Body of pancreas (tissue), 4 donors: ENCODE measurements around the gene SHANK1. TPM values are rescaled to one million over a fixed set of nuclear protein-coding genes. Genes with fewer than 3 reads are reported as not detected.

Source experiments
- ATAC-seq: fragments of 150-250 bp; one replicate; pipeline ENCODE4 v1.9.1; 2016
- DNase-seq, 4 donors: peaks; one replicate each; pipeline ENCODE4 v3.0.0-alpha.2; 2019
- H3K27ac ChIP-seq, 4 donors: fragments of 200-600 bp; sonication (generic); 1 replicate in 3 of 4; 2 replicates in 1 of 4; pipeline versions ENCODE4 v1.5.1 to v1.6.1; 2016 to 2019; ENCODE audit warnings: mild to moderate bottlenecking in 1 of 4, mixed read lengths in 1 of 4, moderate library complexity in 1 of 4
- H3K27me3 ChIP-seq, 2 donors: fragments of 200-600 bp; sonication (generic); one replicate each; pipeline ENCODE4 v1.6.0; 2016; ENCODE audit warnings: mild to moderate bottlenecking in 1 of 2
- H3K36me3 ChIP-seq, 2 donors: fragments of 200-600 bp; sonication (generic); replicated peaks in 1 of 2; 2 replicates each; pipeline ENCODE4 v1.5.1; 2016; ENCODE audit warnings: low read depth in 2 of 2; ENCODE audit not compliant: insufficient read depth in 1 of 2
- H3K4me1 ChIP-seq: fragments of 200-600 bp; sonication (generic); one replicate; pipeline ENCODE4 v1.6.0; 2016
- H3K4me3 ChIP-seq, 2 donors: fragments of 200-600 bp; sonication (generic); 1 replicate in 1 of 2; 2 replicates in 1 of 2; pipeline ENCODE4 v1.5.1; 2016 to 2019
- H3K9me3 ChIP-seq, 3 donors: fragments of 200-600 bp; sonication (generic); 1 replicate in 2 of 3; 2 replicates in 1 of 3; pipeline ENCODE4 v1.5.1; 2016
- POLR2A ChIP-seq, 3 donors: fragments of 450-650 bp; IDR thresholded peaks; one replicate each; pipeline ENCODE4 v1.6.1; 2016; ENCODE audit warnings: antibody characterized with exemption in 3 of 3, mild to moderate bottlenecking in 2 of 3
- WGBS, 2 donors: methylation state at CpG; one replicate each; pipeline ENCODE4 v1.1.5; 2017; 5-methylcytosine and 5-hydroxymethylcytosine counted together
- intact Hi-C: fragments of 100-400 bp; cut with DNase I; formaldehyde crosslinking; loops from one replicate; pipeline ENCODE4 v1.15.1; 2023
- total RNA-seq, 2 donors: library from RNA; depleted of rRNA; stranded (reverse); fragments of >200 nt; gene quantifications; one replicate each; pipeline ENCODE4 v1.1.0, GENCODE V29; 2016
- TF ChIP-seq, protein P1 (sequence below), 7 experiments: fragments of 450-650 bp in 4 of 7; fragments of 200-600 bp in 3 of 7; sonication (generic) in 3 of 7; IDR thresholded peaks; one replicate each; pipeline ENCODE4 v1.5.1; 2016 to 2019; ENCODE audit warnings: antibody characterized with exemption in 7 of 7

SHANK1 gene
- total RNA-seq, 2 donors from 2014 or later, result 0.26 to 2.3 TPM

DNA sequence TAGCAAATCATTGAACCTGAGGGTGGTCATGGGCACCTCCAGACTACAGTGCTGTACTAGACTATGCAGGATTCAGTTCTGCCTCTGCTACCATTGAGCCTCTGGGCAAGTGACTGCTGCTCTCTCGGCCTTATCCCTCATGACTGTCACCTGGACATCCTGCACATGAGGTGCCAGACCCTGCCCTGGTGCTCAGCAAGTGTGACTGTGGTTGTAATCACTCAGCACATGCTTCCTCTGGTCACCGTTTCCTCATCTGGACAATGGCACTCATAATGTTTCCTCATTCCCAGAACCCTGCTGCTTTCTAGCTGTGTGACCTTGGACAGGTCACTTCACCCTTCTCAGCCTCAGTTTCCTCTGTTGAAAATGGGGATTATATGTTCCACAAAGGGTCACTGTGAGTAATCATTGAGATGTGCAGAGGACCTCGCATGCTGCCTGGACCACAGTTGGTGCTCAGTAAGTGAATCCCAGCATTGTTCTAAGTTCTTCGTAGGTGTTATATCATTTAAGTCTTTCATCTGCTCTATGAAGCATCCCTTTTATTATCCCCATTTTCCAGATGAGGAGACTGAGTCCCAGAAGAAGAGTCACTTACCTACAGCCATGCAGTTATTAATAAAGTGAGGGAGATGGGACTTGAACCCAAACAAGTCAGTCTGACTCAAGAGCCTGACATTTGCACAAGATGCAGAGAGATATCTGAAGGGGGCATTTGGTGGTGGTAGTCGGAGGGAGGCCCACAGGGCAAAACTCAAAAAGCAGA lies 83.1 kb downstream of the SHANK1 start:
- Histone ChIP-seq H3K4me3 (no peak overlapping the region), H3K4me1 (peaks cover 12% of the 10 kb centered on the region), H3K9me3 (peaks cover 0 to 25% (median 0%) of the 10 kb centered on the region in 3 donors), H3K27me3 (peaks cover 0 to 16% of the 10 kb centered on the region in 2 donors), H3K27ac (no peak overlapping the region), H3K36me3 (no peaks in the 10 kb centered on the region)
- TF ChIP-seq POLR2A (IDR thresholded peaks at IDR 0.05), result no peak
- TF ChIP-seq, protein P1, sequence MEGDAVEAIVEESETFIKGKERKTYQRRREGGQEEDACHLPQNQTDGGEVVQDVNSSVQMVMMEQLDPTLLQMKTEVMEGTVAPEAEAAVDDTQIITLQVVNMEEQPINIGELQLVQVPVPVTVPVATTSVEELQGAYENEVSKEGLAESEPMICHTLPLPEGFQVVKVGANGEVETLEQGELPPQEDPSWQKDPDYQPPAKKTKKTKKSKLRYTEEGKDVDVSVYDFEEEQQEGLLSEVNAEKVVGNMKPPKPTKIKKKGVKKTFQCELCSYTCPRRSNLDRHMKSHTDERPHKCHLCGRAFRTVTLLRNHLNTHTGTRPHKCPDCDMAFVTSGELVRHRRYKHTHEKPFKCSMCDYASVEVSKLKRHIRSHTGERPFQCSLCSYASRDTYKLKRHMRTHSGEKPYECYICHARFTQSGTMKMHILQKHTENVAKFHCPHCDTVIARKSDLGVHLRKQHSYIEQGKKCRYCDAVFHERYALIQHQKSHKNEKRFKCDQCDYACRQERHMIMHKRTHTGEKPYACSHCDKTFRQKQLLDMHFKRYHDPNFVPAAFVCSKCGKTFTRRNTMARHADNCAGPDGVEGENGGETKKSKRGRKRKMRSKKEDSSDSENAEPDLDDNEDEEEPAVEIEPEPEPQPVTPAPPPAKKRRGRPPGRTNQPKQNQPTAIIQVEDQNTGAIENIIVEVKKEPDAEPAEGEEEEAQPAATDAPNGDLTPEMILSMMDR (IDR thresholded peaks at IDR 0.05), result no peak
- ATAC-seq (no peak), DNase-seq (no peak)
- WGBS, 2 donors, result 58 to 59% methylated on average over 5 of the region's 5 CpGs
- intact Hi-C loops, result no loop called here

DNA sequence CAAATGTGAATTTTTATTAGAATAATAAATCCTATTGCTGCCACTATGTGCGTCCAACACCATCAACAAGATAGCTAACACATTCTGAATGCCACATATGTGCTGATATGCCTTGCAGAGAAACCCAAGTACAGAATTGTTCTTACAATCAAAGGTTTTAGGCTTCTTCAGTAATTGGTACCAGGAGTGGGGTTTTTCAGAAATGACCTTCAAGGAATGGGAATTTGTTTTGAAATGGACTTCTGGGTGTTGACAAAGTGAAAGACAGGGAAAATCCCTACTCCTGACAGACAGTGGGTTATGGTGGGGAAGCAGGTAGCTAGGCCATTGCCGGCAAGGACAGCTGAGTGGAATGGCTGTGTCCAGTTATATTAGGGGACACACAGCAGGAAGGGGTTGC lies 85.6 kb downstream of the SHANK1 start:
- H3K9me3 ChIP-seq, result peaks cover 0 to 25% (median 0%) of the 10 kb centered on the region in 3 donors
- no peak for TF ChIP-seq POLR2A (IDR thresholded peaks at IDR 0.05)
- TF ChIP-seq, protein P1 (IDR thresholded peaks at IDR 0.05), result no peak
- intact Hi-C loops, result no loop called here

DNA sequence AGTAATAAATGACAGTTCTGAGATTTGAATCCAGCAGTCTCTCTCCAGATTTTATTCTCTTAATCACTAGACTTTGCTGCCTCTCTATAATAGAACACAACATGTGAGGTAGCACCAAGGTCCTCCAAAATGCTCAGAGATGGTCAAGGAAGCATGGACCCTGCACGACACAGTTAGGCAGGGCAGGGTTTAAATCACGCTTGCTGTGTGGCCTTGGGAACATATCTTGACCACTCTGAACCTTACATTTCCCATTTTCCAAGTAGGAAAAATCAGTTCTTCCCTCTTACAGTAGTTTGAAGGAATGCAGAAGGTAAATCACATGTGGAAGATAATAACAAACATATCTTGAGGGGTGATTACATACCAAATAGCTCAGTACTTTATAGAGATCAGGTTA lies 86.2 kb downstream of the SHANK1 start:
- peaks cover 0 to 25% (median 0%) of the 10 kb centered on the region in 3 donors for H3K9me3 ChIP-seq
- no peaks in the 10 kb centered on the region for H3K36me3 ChIP-seq
- H3K4me3 ChIP-seq, result no peak overlapping the region
- TF ChIP-seq, protein P1 (IDR thresholded peaks at IDR 0.05), result no peak
- no peak for TF ChIP-seq POLR2A (IDR thresholded peaks at IDR 0.05)
- H3K27ac ChIP-seq, result no peak overlapping the region
- peaks cover 0 to 6% of the 10 kb centered on the region in 2 donors for H3K27me3 ChIP-seq
- intact Hi-C loops, result no loop called here
- DNase-seq (no peak), ATAC-seq (no peak)
- WGBS, 2 donors, result 46 to 69% methylated on average over 2 of the region's 2 CpGs
- no peaks in the 10 kb centered on the region for H3K4me1 ChIP-seq

More for the DNA sequence above, 85.6 kb downstream of the SHANK1 start:
- Histone ChIP-seq H3K27ac (no peak overlapping the region), H3K27me3 (peaks cover 0 to 12% of the 10 kb centered on the region in 2 donors), H3K4me1 (peaks cover under 1% of the 10 kb centered on the region), H3K4me3 (no peak overlapping the region), H3K36me3 (no peaks in the 10 kb centered on the region)
- no peak for DNase-seq
- 88 to 94% methylated on average over 2 of the region's 2 CpGs for WGBS, 2 donors
- ATAC-seq, result no peak

DNA sequence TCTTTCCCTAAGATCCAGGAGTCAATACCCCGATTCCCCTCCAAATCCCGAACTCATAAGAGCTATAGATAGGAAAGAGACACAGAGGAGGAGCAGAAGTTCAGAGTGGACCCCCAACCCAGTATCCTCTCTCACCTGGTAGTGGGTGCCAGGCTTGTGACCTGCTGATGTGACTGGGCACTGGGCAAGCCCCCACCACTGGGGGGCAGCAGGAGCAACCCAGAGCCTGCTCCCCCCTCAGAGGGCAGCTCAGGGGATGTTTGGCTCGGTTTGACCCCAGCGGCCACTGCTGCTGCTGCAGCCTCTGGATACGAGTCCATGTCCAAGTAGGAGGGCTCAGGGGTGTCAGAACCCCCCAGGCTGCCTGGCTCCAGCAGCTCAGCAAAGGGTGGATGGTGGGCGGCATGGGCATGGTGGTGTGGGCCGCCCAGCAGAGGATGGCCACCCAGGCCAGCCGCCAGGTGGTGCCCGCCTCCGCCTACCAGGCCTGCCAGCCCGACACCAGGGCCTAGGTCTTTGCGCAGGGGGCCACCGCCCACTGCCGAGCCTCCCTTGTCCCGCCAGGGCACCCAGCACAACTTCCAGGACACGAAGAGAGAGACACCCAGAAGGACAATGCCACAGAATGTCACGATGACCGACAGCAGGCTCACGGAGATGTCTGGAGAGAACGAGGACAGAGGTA lies 87.3 kb downstream of the SHANK1 start:
- Histone ChIP-seq H3K4me3 (no peak overlapping the region), H3K36me3 (no peaks in the 10 kb centered on the region), H3K4me1 (no peaks in the 10 kb centered on the region), H3K9me3 (peaks cover 0 to 25% (median 0%) of the 10 kb centered on the region in 3 donors), H3K27me3 (no peaks in the 10 kb centered on the region), H3K27ac (no peak overlapping the region)
- TF ChIP-seq, protein P1 (IDR thresholded peaks at IDR 0.05), result no peak
- no peak for TF ChIP-seq POLR2A (IDR thresholded peaks at IDR 0.05)
- intact Hi-C loops, result no loop called here
- WGBS, 2 donors, result 70 to 76% methylated on average over 11 to 20 of the region's 20 CpGs
- DNase-seq, result no peak
- no peak for ATAC-seq
